ENCODE data around the gene CCDC40.
A peak's percentile ranks its signal among the peaks of the same experiment; 100 is the strongest.
"Not testable (repeated sequence)": the region's sequence is repeated elsewhere in the genome, so short reads cannot be mapped to it uniquely, and the experiment has no call there.

The CCDC40 gene

DNA sequence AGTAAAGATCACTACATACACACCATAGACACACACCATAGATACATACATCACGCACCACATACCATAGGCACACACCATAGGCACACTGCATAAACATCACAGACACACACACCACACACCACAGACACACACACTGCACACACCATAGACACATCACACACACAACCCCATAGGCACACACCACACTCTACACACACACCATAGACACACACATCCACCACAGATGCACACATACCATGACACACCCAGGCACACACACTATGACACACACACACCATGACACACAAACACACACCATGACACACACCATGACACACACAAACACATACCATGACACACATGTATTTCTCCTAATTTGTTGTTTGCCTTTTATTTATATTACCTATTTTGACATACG, 14.8 kb upstream of the CCDC40 start:
- DNase-seq (ENCODE audit: low read depth in 2 of 2), result no peak

DNA sequence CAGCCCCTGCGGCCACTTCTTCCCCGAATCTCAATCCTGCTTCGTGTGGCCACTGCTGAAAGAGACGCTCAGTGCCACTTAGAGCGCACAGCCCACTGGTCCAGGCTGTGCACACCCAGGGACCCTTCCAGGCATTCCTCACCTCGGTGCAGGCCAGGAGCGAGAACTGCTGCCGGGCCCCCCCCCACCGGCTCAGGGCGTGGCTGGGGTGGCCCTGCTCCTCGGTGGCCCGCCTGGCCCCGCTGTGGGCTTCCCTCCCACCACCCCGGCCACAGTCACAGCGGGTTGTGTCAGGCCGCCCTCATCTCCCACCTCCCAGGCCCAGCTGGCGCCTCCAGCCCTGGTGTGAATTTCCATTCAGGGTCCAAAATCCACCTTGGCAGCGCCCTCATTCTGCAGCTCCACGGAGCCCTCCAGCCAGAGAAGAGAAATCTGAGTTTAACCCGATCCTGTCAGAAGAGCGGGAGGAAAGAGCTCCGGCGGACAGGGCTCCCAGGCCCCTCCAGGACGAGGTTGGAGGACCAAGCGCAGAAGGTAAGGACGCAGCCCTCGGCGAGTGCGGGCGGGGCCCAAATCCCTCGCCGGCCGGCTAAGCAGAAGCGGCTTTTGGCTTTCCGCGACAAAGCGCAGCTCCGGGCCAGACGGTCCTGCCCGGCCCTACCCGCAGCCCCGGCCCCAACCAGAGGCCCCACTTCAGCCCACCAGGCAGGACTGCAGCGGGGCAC, 12.8 kb upstream of the CCDC40 start:
- no peak for DNase-seq (ENCODE audit: low read depth in 2 of 2)

DNA sequence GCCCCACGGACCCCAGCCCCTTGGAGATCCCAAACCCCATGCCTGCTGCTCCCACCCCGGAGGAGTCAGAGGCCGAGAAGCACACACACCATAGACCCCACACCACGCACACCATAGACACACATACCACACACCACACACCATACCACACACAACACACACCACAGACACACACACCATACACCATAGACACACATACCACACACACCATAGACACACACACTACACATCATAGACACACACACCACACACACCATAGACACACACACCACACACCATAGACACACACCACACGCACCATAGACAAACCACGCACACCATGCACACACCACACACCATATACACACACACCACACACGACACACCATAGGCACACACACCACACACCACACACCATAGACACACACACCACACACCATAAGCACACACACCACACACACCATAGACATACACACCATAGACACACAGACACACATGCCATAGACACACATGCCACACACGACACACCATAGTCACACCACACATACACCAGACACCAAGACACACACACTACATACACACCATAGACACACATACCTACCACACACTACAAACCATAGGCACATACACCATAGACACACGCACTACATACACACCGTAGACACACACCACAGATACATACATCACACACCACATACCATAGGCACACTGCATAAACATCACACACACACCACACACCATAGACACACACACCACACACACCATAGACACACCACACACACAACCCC, 12.1 kb upstream of the CCDC40 start:
- no peak for DNase-seq (ENCODE audit: low read depth in 2 of 2)

DNA sequence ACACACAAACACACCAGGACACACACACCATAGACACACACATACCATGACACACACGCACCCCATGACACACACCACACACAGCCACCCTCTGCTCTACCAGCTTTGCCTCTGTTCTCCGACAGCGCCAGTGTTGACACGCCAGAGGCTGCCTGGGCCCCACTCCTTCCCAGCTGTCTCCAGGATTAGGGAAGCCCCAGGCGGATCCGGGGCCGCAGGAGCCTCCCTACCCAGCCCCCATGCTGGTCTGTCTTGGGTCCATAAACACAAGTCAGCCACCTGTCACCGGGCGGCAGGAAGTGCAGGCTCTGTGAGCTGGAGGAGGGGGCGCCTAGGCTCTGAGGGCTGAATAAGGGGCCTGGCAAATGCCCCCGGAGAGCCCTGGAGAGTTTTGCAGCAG, 11.3 kb upstream of the CCDC40 start:
- DNase-seq (ENCODE audit: low read depth in 2 of 2), result no peak

DNA sequence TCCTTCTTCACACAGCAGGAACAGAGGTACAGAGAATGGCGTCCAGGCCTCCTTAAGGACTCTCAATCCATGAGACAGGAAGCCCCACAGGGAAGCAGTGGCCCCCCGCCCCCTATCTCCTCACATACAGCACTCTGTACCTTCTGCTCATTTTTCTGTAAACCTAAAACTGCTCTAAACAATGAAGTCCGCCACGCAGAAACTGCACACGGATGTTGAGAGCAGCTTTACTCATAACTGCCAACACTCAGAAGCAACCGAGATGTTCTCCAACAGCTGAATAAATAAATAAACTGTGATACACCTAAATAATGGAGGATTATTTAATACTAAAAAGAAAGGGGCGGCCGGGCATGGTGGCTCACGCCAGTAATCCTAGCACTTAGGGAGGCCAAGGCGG, 10.6 kb upstream of the CCDC40 start:
- no peak for DNase-seq (ENCODE audit: low read depth in 2 of 2)

DNA sequence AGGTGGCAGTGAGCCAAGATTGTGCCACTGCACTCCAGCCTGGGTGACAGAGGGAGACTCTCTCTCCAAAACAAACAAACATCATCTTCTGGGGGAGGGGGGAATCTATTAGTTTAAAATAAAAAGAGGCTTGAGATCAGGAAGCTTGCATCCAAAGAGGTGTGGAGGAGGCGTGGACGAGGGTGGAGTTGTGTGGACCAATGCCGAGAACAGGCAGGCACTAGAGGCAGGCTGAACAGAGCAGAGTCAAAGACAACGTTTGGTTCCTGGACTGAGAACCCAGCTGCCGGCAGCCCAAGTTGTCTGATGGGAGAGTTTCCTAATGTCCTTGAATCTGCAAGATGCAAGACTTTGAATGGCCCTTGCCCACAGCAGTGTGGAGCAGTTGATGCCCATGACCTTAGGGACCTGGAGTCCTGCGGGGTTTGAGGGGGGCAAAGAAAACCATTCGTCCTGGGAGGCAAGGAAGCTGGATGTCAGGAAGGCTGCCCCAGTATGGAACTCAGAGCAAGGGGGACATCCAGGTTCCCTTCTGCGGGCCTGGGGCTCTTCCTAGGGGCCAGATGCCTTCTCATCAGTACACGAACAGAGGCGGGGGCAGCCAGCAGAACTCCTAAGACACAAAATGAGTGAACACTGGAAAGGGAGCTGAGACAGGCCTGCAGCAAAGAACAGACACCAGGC, 9.9 kb upstream of the CCDC40 start:
- DNase-seq (ENCODE audit: low read depth in 2 of 2), result no peak

DNA sequence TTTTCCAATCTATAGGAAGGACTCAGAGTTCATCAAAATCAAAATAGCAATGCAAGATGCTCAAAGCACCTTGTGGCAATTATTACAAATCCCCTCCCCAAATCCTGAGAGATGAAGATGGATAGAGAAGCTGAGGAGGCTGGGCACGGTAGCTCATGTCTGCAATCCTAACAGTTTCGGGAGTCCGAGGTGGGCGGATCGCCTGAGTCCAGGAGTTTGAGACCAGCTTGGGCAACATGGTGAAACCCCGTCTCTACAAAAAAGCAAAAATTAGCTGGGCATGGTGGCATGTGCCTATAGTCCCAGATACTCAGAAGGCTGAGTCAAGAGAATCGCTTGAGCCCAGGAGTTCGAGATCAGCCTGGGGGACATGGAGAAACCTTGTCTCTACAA, 9.4 kb upstream of the CCDC40 start:
- no peak for DNase-seq (ENCODE audit: low read depth in 2 of 2)

DNA sequence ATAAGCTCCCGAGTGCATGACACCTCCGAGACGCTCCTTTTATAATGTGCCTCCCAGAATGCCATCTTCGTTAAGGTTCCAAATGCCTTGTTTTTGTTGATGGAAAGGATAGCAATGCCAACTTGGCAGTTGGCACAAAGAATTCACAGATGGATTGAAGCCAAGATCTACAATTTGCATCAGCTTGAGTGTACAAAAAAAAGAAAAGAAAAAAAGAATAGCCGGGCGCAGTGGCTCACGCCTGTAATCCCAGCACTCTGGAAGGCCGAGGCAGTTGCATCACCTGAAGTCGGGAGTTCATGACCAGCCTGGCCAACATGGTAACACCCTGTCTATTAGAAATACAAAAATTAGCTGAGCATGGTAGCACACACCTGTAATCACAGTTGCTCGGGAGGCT, 8.4 kb upstream of the CCDC40 start:
- no peak for DNase-seq (ENCODE audit: low read depth in 2 of 2)

DNA sequence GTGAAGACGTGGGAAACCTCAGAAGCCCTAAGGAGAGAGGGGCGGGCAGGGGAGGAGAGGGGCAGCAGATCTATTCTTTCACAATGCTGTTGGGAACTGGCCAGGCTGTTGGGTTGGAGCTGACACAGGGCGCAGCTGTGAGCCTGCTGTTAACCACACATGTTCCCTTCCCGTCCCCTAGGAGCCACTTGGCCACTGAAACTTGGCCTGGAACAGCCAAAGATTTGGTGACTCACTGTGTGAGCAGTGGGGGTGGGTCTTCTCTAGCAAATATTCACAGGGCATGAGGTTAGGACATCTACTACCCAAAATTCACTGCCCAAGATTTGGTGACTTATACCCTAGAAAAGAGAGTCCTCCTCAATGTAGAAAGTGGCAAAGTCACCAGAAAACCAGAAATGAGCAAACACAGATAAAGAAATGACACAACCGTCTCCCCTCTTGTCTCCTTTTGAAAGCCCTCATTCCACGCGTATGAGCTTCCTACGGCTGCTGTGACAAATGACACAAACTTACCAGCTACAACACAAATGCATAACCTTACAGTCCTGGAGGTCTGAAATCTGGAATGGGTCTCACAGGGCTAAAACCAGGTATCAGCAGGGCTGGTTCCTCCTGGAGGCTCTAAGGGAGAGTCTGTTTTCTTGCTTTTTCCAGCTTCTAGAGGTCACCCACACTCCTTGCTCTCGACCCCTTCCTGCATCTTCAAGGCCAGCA, 7.0 kb upstream of the CCDC40 start:
- no peak for DNase-seq (ENCODE audit: low read depth in 2 of 2)

DNA sequence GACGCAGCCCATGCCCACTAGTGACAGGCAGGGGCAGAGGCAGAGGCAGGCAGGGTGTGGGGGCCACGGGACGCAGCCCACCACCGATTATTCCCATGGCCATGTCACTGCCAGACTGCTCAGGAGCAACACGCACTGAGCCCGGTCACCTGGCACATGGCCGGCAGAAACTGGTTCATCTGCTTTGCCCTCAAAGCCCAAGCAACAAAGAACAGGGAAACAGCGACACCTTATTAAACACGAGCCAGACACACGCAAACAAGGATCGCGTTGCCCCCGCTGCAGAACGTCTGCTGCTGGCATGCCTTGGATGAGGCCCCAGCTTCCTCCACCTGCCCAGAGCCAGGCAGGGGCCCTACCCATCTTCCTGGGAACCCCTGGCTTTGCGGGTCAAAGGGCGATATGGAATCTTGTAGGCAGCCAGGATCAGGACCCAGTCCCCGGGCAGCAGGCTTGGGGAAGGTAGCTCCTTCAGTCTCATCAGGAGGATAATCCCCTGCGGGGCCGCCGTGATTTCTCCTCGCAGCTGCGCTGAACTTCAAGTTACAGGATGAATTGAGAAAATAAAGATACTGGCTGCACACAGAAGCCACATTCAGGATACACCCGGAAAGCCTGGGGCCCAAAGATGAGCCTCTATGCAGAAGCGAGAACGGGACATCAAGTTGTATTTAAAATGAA, 5.6 kb upstream of the CCDC40 start:
- DNase-seq (ENCODE audit: low read depth in 2 of 2), result no peak

DNA sequence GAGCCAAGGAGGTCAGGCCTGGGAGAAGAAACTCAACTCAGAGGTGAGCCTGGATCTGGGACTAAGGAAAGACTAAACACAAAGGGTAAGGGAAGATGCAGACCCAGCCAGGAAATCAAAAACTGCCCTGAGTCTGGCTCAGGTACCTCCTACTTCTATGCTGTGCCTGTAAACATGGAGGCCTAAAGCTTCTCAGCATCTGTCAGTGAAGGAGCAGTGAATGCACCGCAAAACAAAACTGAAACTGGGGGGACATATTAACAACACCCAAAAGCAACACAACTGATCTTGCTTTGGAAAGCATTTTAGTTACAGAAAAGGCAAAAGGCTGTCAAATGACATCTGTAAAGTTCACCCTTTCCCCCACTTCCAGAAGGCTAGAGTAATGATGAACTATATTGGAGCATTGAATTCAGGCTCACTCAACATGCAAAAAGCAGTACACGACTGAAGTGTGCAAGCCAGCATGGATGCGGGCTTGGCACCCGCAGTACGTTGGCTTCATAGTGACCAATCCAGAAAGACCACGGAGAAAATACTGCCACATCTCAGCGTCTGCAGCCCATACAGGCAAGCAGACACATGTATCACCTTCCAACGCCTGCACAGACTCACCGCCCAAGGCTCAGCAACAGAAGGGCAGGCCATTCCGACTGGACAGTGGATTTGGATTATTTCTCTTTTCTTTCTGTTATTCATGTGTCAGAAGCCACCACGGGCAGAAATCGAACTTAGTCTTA, 4.6 kb upstream of the CCDC40 start:
- DNase-seq (ENCODE audit: low read depth in 2 of 2), result no peak

DNA sequence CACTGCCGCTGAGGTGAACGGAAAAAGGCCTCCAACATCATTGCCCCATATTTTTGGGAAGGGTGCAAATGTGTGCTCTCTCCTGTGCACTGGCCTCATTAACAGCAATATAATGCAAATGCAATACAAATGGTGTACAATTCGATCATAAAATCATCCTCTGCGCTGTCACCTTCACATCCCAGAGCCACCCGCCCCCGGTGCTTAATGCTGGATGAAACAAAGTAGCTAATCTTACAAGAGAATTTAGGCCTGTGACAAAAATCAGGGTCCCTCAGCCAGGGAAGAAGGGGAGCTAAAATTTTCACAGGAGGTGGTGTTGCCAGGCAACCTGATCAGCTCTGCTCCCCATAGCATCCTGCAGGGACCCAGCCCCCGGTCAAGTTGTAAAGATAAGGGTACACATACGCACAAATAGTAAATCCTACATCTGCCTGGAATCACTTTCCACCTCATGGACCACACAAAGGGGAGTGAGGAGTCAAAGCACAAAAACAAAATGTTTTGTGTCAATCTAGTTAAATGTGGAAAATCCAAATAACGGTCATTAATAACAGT, 3.7 kb upstream of the CCDC40 start:
- DNase-seq (ENCODE audit: low read depth in 2 of 2), result no peak

DNA sequence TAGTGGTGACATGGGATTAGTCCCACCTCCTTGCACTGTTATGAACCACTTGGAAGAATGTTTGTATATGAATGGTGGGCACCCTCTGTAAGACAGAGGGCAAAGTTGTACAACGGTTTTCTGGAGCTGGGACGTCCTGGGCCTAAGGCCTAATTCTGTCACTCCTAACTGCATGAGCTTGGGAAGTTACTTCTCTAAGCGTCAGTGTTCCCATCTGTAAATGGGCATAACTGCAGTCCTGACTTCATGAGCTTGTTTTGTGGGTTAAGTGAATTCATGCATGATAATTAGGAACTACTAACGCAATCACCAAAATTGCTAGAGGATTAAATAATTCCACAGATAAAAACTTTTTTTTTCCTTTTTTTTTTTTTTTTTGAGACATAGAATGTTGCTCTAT, 2.6 kb upstream of the CCDC40 start:
- DNase-seq (ENCODE audit: low read depth in 2 of 2), result no peak

DNA sequence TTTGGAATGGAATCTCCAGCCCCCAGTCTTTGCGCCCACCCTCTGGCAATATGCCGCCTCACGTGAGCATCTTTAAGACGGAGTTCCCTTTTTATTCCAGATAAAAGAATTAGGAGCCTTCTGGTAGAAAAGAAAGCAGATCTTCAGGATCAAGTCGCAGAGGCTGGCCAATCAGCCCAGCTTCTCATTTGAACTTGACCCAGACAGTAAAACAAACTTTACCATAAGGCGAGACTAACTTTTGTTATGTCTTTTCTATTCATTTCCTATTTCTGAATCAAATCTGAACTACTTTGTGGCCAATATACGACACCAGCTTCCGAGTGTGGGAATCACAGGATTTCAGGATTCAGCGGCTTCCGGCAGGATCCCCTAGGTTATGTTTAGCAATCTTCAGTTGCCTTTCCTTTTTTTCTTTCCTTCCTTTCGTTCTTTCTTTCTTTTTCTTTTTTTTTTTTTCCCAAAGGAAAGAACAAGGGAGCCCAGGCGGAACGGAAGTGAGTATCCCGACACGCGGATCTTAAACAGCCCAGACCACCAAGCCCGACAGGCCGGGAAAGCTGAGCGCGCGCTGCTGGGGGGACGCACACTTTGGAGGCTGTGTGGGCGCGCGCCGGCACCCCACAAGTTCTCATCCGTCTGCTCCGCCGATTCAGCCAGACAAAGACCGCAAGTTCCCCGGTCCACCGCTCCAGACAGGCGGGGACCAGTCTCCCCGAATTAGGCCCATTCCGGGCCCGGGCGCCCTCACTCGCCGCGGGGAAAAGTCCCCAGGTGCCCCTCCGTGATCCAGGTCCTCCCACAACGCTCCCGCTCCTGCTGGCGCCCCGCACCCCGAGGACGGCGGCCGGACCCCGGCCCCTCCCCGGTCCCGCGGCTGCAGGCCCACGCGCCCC, 1.4 kb upstream of the CCDC40 start:
- DNase-seq (ENCODE audit: low read depth in 2 of 2), result peak in 1 of 2 donors; percentile 4

DNA sequence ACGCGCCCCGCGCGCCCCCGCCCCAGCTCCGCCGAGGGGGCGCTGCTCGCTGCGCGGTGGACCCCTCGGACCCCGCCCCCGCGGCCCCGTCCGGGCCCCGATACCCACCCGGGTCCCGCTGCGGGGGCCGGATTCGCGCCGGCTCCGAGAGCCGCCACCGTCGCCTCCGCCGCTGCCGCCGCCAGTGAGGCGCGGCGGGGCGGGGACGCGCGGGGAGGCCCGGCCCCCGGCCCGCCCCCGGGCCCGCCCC, 830 bp upstream of the CCDC40 start, which contains the start of gene TBC1D16:
Gene TBC1D16, minus strand, starts transcription at position 186 of the 250 bp plus-strand sequence. CDS start 22,325 bp downstream, outside the sequence.
- no peak for DNase-seq (ENCODE audit: low read depth in 2 of 2)

DNA sequence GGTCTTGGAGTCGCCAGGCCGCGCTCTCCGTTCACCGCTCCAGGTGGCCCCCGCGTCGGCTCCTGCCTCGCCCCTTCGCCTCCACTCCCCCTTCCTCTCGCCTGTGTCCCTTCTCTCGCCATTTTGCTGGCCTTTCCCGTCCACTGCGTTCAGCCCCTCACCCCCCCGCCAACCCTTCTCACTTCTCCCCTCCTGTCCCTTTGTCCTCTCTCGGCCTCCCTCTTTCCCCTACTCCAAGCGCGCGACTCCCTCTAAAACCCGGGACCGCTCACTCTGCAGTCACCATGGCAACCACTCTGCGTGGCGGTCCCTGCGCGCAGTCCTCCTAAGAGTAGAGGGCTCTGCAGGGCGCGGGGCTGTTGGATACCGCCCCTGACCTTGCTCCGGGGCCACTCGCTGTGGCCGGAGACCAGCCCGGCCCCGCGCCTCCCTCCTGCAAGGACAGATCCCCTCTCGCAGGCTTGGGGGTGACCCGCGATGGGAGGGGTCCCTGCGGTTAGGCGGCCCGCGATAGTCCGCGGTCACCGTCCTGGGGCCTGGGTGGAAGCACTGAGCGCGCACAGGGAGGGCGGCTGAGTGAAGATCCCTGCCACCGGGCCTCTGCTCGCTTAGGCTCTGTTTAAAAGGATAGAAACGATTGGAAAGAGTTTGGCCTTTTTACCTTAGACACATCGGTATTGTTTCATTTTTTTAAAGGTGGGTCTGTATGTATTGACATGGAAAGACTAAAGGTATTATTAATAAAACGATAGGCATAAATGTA, 454 bp downstream of the CCDC40 start:
- peak in 1 of 2 donors; percentile 15 for DNase-seq (ENCODE audit: low read depth in 2 of 2)

DNA sequence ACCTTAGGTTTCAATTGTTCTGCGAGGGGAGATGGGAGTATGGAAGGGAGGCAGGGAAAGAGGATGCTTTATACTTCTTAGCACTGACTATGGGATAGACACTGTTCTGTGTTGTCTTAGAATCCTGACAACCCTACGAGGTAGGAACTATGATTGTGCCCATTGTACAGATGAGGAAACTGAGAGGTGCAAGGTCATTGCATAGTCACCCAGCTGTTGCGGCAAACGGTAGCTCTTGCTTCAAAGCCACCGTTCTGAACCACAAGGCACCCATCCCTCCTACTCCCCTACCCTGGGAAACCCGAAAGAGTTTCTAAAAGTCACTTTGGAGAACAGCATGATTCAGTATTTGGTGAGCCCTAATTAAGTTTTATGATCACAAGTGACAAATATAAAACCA, 7.5 kb downstream of the CCDC40 start:
- DNase-seq (ENCODE audit: low read depth in 2 of 2), result no peak

DNA sequence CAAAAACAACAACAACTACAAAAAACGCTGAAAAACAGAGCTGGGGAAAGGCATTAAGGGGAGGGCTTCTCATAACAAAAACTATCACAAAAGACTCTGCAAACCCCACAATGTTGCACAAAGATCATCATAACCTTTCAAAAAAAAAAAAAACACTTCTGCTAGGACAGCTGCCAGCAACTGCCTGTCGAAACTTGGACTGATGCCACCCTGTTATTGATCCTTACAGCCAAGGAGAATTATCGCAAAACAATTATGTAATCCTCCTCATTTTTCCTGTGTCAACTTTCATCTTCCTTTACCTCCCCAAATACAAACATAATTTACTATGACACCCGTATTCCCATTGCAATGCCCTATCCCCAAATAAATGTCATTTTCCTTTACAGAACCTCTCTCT, 9.3 kb downstream of the CCDC40 start:
- DNase-seq (ENCODE audit: low read depth in 2 of 2), result no peak

DNA sequence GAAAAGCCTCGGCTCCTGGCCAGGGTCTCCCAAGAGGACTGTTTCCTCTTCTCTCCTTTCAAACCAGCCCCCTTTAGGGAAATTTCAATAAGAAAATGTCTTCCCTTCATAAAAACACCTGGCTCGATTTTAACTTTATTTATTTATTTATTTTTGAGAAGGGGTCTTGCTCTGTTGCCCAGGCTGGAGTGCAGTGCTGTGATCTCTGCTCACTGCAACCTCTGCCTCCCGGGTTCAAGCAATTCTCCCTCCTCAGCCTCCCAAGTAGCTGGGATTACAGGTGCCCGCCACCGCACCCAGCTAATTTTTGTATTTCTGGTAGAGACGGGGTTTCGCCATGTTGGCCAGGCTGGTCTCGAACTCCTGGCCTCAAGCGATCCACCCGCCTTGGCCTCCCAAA, 10.3 kb downstream of the CCDC40 start:
- DNase-seq (ENCODE audit: low read depth in 2 of 2), result not testable (repeated sequence)

Data from stimulated activated CD8-positive, alpha-beta memory T cell treated with anti-CD3 and anti-CD28 coated beads, Interleukin-2, amount 100 ng/mL, for 48 hours (primary cell).